K562 (cell line): Measurements from ENCODE around the gene CENPB. TPM values are rescaled to one million over a fixed set of nuclear protein-coding genes. Genes with fewer than 3 reads are reported as not detected.

ENCODE experiments used
- ATF1 ChIP-seq, 2 experiments: fragments of 450-650 bp in 1 of 2; IDR thresholded peaks; 2 replicates each; pipeline ENCODE4 v1.6.1; 2016; ENCODE audit warnings: missing compliant biosample characterization in 1 of 2, missing genetic modification characterization in 1 of 2
- BHLHE40 ChIP-seq: IDR thresholded peaks from 2 replicates; pipeline ENCODE4 v1.6.1; 2011; ENCODE audit warnings: low read length, improper control_type of control experiment
- CBX3 ChIP-seq, 2 experiments: IDR thresholded peaks; 1 replicate in 1 of 2; 2 replicates in 1 of 2; pipeline ENCODE4 v1.6.1; 2012; ENCODE audit warnings: inconsistent platforms in 2 of 2, low read length in 2 of 2, borderline replicate concordance in 1 of 2, control low read depth in 1 of 2
- CBX8 ChIP-seq: fragments of 200-600 bp; sonication (generic); IDR thresholded peaks from 2 replicates; pipeline ENCODE4 v1.6.1; 2012; ENCODE audit warnings: borderline replicate concordance, mixed run types, low read depth, mild to moderate bottlenecking, moderate library complexity, mixed read lengths, low read length, control low read depth, inconsistent platforms; ENCODE audit not compliant: poor library complexity, severe bottlenecking; ENCODE audit errors: extremely low read depth
- CTCF ChIP-seq, 3 experiments: IDR thresholded peaks in 2 of 3; conservative IDR thresholded peaks in 1 of 3; 2 replicates each; pipeline ENCODE4 v1.5.1; 2011 to 2012; ENCODE audit warnings: low read length in 3 of 3, mild to moderate bottlenecking in 3 of 3, control low read depth in 2 of 3, improper control_type of control experiment in 1 of 3, inconsistent platforms in 1 of 3, low read depth in 1 of 3, mixed read lengths in 1 of 3, moderate library complexity in 1 of 3; ENCODE audit not compliant: insufficient read depth in 2 of 3
- EGR1 ChIP-seq: fragments of 450-650 bp; conservative IDR thresholded peaks from 2 replicates; pipeline ENCODE4 v1.6.1; 2017; ENCODE audit warnings: mild to moderate bottlenecking
- GTF2B ChIP-seq: IDR thresholded peaks from 2 replicates; pipeline ENCODE4 v1.6.1; 2011; ENCODE audit not compliant: insufficient read length; ENCODE audit errors: extremely low read depth
- HMBOX1 ChIP-seq: sonication (generic); IDR thresholded peaks from 2 replicates; pipeline ENCODE4 v1.6.1; 2016
- HOXB6 ChIP-seq: fragments of 250-450 bp; sonication (Bioruptor Pico); IDR thresholded peaks from 2 replicates; pipeline ENCODE4 v1.5.1; 2022; ENCODE audit warnings: mild to moderate bottlenecking, borderline replicate concordance
- KDM4B ChIP-seq, 2 experiments: fragments of 450-650 bp in 1 of 2; sonication (generic) in 1 of 2; IDR thresholded peaks; 2 replicates each; pipeline ENCODE4 v1.6.1; 2016 to 2017; ENCODE audit warnings: borderline replicate concordance in 2 of 2, antibody characterized with exemption in 1 of 2, low read depth in 1 of 2, mild to moderate bottlenecking in 1 of 2
- NRF1 ChIP-seq, 2 experiments: fragments of 450-650 bp; IDR thresholded peaks in 1 of 2; conservative IDR thresholded peaks in 1 of 2; 2 replicates each; pipeline ENCODE4 v1.6.1; 2014; ENCODE audit warnings: mild to moderate bottlenecking in 2 of 2
- SNIP1 ChIP-seq: fragments of 450-650 bp; IDR thresholded peaks from 2 replicates; pipeline ENCODE4 v1.7.1; 2017; ENCODE audit warnings: low read depth, mild to moderate bottlenecking
- SP1 ChIP-seq: sonication (generic); formaldehyde crosslinking; IDR thresholded peaks from 2 replicates; pipeline ENCODE4 v1.8.1; 2022; ENCODE audit warnings: mild to moderate bottlenecking, missing genetic modification reagents
- TARDBP ChIP-seq: fragments of 450-650 bp; IDR thresholded peaks from 2 replicates; pipeline ENCODE4 v1.6.1; 2016
- ZBTB1 ChIP-seq: sonication (generic); formaldehyde crosslinking; IDR thresholded peaks from 2 replicates; pipeline ENCODE4 v1.8.1; 2023; ENCODE audit warnings: missing genetic modification reagents, low read depth, mild to moderate bottlenecking, borderline replicate concordance
- ZC3H8 ChIP-seq: fragments of 450-650 bp; IDR thresholded peaks from 2 replicates; pipeline ENCODE4 v1.6.1; 2017
- ZNF232 ChIP-seq: sonication (generic); formaldehyde crosslinking; IDR thresholded peaks from 2 replicates; pipeline ENCODE4 v1.8.0; 2022; ENCODE audit warnings: mild to moderate bottlenecking, missing genetic modification reagents
- ZNF263 ChIP-seq: sonication (generic); formaldehyde crosslinking; IDR thresholded peaks from 2 replicates; pipeline ENCODE4 v1.8.0; 2022; ENCODE audit warnings: mild to moderate bottlenecking, missing genetic modification reagents, borderline replicate concordance
- ZNF583 ChIP-seq: fragments of 250-450 bp; sonication (Bioruptor Pico); IDR thresholded peaks from 2 replicates; pipeline ENCODE4 v1.4.0; 2020
- ZNF655 ChIP-seq: fragments of 250-450 bp; sonication (Bioruptor Pico); IDR thresholded peaks from 2 replicates; pipeline ENCODE4 v1.5.0; 2021
- ZNF76 ChIP-seq: fragments of 250-450 bp; sonication (Bioruptor Pico); IDR thresholded peaks from 2 replicates; pipeline ENCODE4 v1.4.0; 2020; ENCODE audit warnings: mild to moderate bottlenecking, moderate library complexity, borderline replicate concordance
- ZNF764 ChIP-seq: fragments of 250-450 bp; sonication (Bioruptor Pico); IDR thresholded peaks from 2 replicates; pipeline ENCODE4 v1.4.0; 2020; ENCODE audit warnings: low read depth, mild to moderate bottlenecking, moderate library complexity
- polyA plus RNA-seq, 8 experiments: library from polyadenylated mRNA; depleted of rRNA in 4 of 8; stranded (reverse) in 5 of 8; unstranded in 3 of 8; fragments of >200 nt; fragmentation: Nextera tagmentation in 2 of 8; fragmentation: Illumina TruSeq in 1 of 8; extraction: Ambion mirVana in 2 of 8; extraction: Trizol in 1 of 8; gene quantifications; 2 replicates each; pipeline versions ENCODE4 v1.2.1 to v1.2.3, GENCODE V29; 2011 to 2014; ENCODE audit warnings: inconsistent platforms in 1 of 8, missing spikeins in 1 of 8
- total RNA-seq, 7 experiments: library from RNA; depleted of rRNA in 6 of 7; stranded (reverse); fragments of >200 nt in 6 of 7; fragmentation: Illumina TruSeq in 2 of 7; extraction: Trizol in 2 of 7; gene quantifications; 2 replicates each; pipeline versions ENCODE4 v1.2.1 to v1.2.3, GENCODE V29; 2011 to 2021; ENCODE audit warnings: low replicate concordance in 1 of 7

The CENPB gene
- total and polyA plus RNA-seq, 9 of the 15 experiments (the other 6 are each of a cell fraction or from before 2014, with no cell fraction given) = 0.17 to 70.8 (median 24.9) TPM

GRCh38 chr20:3795511-3796468, 9.2 kb upstream of the CENPB start, which contains the start of gene CDC25B (continued):
- 0 out of 2 replicates have a peak, but pooled peaks have one; percentile 5 for TF ChIP-seq BHLHE40
- no peak for TF ChIP-seq ZNF76 (CRISPR knock-in tag)
- TF ChIP-seq CBX3 (IDR thresholded peaks at IDR 0.05; ENCODE audit: borderline replicate concordance in 1 of 2, low read length in 2 of 2) = peak in 1 of 2 experiments; percentile 38; a peak in 1 of 3 replicates
- TF ChIP-seq ZBTB1 (CRISPR knock-in tag) = no peak
- TF ChIP-seq ZNF764 = no peak
- no peak for TF ChIP-seq SNIP1
- TF ChIP-seq HMBOX1 = no peak
- TF ChIP-seq ZNF655 (CRISPR knock-in tag) = no peak
- no peak for TF ChIP-seq CBX8
- no peak for TF ChIP-seq ZNF583 (CRISPR knock-in tag)
- no peak for TF ChIP-seq TARDBP
- TF ChIP-seq KDM4B (IDR thresholded peaks at IDR 0.05; ENCODE audit: borderline replicate concordance in 2 of 2, low read depth in 1 of 2) = peak in 1 of 2 experiments; percentile 34; a peak in 1 of 4 replicates
- peak; percentile 92 for TF ChIP-seq SP1 (CRISPR knock-in tag)
- no peak for TF ChIP-seq GTF2B
- TF ChIP-seq ZNF263 = peak; percentile 92; the same call in 1 of the 2 replicates
- no peak for TF ChIP-seq ZC3H8
- peak; percentile 76 to 80 for TF ChIP-seq NRF1 (conservative IDR thresholded peaks at IDR 0.05 in 1 of 2, IDR thresholded peaks at IDR 0.05 in 1 of 2)
- TF ChIP-seq ATF1 (CRISPR knock-in tag; IDR thresholded peaks at IDR 0.05) = no peak
- TF ChIP-seq ATF1 (tag; IDR thresholded peaks at IDR 0.05) = peak; percentile 88
- no peak for TF ChIP-seq ZNF232 (CRISPR knock-in tag)
- no peak for TF ChIP-seq HOXB6 (CRISPR knock-in tag)
- peak; percentile 12 to 40 (median 19); a peak in 2 of 6 replicates for TF ChIP-seq CTCF (IDR thresholded peaks at IDR 0.05 in 2 of 3, conservative IDR thresholded peaks at IDR 0.05 in 1 of 3; ENCODE audit: insufficient read depth in 2 of 3, low read depth in 1 of 3, low read length in 3 of 3)
- peak; percentile 83 for TF ChIP-seq EGR1
